DND-41 (cell line): ENCODE data around the gene GPC5.

Source experiments
- EZH2 ChIP-seq: IDR thresholded peaks from 3 replicates; pipeline ENCODE4 v1.6.1; 2012; ENCODE audit warnings: borderline replicate concordance, low read depth, mild to moderate bottlenecking, moderate library complexity, low read length, inconsistent platforms; ENCODE audit not compliant: severe bottlenecking
- TF ChIP-seq, protein P1 (sequence below): IDR thresholded peaks from 2 replicates; pipeline ENCODE4 v1.5.1; 2012; ENCODE audit warnings: borderline replicate concordance, low read length, moderate library complexity, mild to moderate bottlenecking; ENCODE audit not compliant: poor library complexity, severe bottlenecking; ENCODE audit errors: extremely low read depth

DNA sequence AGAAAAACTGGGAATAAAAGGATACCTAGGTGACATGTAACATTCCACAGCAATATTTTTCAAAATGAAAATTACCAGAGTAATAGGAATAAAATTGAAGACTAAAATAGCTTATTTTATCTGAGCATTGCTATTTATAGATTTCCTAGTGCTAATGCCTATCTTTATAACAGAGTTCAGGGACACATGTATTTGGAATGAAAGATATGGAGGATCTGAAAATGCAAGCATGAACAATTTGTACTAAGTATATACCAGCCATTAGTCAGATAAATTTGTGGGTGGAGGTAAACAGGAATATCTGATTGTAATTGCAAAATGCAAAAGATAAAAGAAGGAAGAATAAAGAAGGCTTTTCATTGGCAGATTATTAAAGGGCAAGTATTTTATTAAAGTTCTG, 345.9 kb downstream of the GPC5 start:
- TF ChIP-seq, protein P1, sequence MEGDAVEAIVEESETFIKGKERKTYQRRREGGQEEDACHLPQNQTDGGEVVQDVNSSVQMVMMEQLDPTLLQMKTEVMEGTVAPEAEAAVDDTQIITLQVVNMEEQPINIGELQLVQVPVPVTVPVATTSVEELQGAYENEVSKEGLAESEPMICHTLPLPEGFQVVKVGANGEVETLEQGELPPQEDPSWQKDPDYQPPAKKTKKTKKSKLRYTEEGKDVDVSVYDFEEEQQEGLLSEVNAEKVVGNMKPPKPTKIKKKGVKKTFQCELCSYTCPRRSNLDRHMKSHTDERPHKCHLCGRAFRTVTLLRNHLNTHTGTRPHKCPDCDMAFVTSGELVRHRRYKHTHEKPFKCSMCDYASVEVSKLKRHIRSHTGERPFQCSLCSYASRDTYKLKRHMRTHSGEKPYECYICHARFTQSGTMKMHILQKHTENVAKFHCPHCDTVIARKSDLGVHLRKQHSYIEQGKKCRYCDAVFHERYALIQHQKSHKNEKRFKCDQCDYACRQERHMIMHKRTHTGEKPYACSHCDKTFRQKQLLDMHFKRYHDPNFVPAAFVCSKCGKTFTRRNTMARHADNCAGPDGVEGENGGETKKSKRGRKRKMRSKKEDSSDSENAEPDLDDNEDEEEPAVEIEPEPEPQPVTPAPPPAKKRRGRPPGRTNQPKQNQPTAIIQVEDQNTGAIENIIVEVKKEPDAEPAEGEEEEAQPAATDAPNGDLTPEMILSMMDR = no peak
- no peak for TF ChIP-seq EZH2
